Measurements from ENCODE around the gene RBM5.

GRCh38 chr3:50047426-50047825, 41.3 kb upstream of the RBM5 start:
- TF ChIP-seq CTCF (IDR thresholded peaks at IDR 0.05; ENCODE audit: insufficient read depth, low read depth, low read length) (no peak), EZH2 (IDR thresholded peaks at IDR 0.05; ENCODE audit: insufficient read depth, low read length) (no peak)
